ENCODE results near the gene PCGF2. TPM values are rescaled to one million over a fixed set of nuclear protein-coding genes. Genes with fewer than 3 reads are reported as not detected.
"Not testable (repeated sequence)": the region's sequence is repeated elsewhere in the genome, so short reads cannot be mapped to it uniquely, and the experiment has no call there.

PCGF2 gene
- total RNA-seq, result 1.7 and 2.2 TPM in 2 replicates

DNA sequence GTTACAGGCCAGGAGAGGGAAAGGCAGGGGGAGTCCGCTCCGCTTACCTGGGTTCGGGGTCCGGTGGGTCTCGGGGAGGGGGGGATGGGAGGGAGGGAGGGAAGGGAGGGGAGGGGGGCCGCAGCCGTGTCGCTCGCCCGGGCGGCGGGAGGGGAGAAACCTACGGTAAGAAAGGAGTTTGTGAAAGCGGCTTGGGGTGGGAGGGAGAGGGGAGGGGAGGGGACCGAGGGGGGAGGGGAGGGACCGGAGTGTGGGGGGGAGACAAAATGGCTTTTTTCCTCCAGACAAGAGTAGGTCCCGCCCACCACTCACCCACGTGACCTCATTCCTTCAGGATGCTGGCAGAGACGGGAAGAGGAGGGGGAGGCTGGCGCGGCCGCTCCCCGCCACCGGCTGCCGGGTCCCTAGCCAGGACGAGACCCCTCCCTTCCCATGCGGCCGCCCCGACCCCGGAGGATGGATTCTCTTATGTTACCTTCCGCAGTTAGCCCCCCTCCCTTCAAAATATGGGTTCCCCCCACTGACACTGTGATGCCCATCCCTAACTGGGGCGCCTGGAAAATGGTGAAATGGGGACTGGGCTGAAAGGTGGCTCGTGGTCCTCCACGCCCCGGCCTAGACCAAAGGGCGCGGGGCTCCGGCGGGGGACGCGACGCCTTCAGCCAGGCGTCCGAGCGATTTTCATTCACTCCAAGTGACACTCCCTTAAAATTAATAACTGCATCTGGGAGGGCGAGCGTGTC lies at the start of gene PCGF2:
Gene PCGF2 (minus strand): TSS at position 188 of the 743 bp plus-strand sequence. CDS start 7,934 bp downstream, outside the sequence.
- intact Hi-C loops (cut with micrococcal nuclease), result no loop called here

DNA sequence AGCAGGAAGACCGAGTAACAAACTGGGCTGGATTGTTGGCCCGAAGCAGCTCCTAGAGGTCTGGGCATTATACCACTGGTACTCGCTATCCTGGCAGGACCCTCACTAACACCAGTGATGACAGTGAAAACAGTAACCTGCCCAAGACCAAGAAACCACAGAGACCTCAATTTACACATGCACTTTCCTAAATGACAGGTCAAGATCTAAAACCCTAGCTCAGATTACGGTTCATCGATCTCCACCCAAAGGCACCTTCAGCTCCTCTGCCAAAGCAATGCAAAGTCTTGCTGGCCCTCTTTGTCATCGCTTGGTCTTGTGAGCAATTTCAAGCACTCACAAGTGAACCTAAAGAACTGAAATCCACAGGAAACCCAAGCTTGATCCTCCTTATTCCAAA lies 49.7 kb upstream of the PCGF2 start:
- intact Hi-C loops (cut with micrococcal nuclease), result loop anchor here (1.0 kb wide), 1 partner anchor 27 kb away; the partner anchor contains the start of gene CWC25

DNA sequence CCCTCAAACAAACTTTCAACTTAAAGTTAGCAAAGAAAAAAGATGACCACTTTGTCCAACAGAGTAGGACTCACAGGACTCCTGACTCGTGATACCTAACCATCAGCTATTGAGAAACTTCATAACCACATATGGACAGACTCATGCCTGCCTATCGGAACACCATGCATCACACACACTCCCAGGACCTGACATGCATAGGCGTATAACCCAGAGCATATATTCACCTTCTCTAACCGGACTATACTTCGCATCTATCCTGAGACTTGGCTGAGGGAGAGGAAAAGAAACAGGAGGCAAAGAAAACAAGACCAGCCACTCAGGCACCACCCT lies 49.0 kb upstream of the PCGF2 start:
- intact Hi-C loops (cut with micrococcal nuclease), result no loop called here

DNA sequence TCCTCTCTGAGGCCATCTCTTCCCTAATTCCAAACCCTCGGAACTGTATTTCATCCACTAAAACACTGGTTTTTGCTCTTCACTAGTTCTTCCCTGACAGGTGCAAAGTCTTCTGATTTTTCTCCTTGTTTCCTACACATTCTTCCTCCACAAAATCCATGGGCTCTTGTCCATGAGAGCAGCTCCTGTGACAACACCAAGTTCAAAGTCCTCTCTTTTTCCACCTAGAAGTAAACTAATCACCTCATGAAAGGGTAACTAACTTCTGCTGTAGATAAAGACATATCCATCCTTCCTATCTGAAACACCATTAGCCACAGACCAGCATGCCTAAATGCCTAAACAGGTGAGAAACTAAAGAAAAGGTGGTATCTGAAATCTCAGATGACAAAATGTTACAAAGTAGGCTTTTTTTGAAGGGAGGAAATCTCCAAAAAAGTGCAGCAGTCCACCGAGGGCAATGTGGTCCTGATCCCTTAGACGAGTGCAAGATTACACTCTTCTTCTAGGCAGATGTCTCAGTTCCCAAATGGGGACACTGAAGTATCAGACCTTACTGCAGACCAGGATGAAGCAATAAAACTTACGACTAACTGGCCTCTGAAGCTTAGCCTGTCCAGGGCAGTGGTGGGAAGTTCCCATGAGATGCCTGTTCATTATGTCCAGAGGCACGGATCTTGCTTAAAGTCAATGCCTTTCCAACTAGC lies 48.5 kb upstream of the PCGF2 start:
- intact Hi-C loops (cut with micrococcal nuclease), result no loop called here

DNA sequence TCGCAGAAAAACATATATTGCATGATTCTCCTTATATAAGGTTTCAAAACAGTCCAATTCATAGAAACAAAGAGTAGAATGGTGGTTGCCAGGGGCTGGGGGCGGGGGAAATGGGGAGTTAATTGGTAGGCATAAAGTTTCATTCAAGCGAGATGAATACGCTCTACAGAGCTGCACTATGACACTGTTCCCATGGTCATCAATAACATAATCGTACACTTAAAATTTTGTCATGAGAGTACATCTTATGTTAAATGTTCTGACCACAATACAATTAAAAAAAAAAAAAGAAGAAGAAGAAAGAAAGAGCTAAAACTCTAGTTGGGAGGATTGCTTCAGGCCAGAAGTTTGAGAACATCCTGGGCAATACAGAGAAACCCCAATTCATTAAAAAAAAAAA lies 46.1 kb upstream of the PCGF2 start:
- intact Hi-C loops (cut with micrococcal nuclease), result no loop called here

DNA sequence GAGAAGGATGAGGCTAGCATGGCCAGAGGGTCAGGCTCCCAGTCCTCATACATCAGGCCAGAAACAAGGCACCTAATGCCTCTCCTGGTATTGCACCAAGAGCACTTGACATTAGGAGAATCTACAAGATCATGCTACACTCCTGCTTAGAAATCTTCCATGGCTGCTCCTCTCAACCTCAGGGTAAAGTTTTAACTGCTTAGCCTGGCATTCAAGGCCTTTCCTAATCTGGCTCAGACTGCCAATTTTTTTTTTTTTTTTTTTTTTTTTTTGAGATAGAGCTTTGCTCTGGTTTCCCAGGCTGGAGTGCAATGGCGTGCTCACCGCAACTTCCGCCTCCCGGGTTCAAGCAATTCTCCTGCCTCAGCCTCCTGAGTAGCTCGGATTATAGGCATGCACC lies 43.0 kb upstream of the PCGF2 start:
- intact Hi-C loops (cut with micrococcal nuclease), result no loop called here

DNA sequence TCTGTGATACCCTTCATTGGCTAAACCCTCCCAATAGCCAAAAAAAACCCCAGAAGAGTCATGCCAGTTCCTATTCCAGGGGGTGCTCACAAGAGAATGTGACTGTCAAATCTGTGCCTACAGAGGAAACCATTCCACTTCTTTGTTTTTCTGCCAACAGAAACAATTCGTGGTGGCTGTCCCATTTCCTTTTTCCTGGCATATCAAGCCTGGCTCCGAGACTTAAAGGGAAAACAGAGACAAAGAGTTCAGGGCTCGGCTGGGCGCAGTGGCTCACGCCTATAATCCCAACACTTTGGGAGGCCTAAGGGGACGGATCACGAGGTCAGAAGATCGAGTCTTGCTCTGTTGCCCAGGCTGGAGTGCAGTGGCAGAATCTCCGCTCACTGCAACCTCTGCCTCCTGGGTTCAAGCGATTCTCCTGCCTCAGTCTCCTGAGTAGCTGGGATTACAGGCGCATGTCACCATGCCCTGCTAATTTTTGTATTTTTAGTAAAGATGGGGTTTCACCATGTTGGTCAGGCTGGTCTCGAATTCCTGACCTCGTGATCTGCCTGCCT lies 42.1 kb upstream of the PCGF2 start:
- intact Hi-C loops (cut with micrococcal nuclease), result not testable (repeated sequence)

DNA sequence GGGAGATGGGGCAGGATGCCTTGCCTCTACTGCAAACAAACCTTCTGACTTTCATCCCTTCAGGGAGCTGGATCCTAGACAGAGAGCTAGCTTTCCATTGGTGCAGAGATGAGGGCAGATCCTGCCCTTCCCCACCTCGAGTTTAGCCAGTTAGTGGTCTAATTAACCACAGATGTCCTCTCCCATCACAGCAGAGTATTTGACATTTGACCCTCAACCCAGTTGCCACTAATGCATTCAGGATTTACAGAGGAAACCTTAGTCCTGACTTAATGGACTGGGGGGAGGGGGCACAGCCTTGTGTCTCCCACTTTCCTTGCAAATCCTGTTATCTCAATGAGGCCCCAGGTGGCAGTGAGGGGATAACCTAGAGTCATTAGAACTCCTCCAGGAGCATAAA lies 41.0 kb upstream of the PCGF2 start:
- intact Hi-C loops (cut with micrococcal nuclease), result no loop called here

DNA sequence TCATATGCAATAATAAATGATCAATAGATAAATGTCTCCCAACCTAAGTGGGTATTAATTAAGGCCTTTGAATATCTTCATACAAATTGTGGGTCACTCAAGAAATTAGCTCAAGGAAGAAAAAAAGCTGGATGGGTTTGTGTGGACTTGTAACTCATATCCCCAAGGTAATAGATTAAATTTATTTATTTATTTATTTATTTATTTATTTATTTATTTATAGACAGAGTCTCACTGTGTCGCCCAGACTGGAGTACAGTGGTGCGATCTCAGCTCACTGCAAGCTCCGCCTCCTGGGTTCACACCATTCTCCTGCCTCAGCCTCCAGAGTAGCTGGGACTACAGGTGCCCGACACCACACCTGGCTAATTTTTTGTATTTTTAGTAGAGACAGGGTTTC lies 39.9 kb upstream of the PCGF2 start:
- intact Hi-C loops (cut with micrococcal nuclease), result not testable (repeated sequence)

DNA sequence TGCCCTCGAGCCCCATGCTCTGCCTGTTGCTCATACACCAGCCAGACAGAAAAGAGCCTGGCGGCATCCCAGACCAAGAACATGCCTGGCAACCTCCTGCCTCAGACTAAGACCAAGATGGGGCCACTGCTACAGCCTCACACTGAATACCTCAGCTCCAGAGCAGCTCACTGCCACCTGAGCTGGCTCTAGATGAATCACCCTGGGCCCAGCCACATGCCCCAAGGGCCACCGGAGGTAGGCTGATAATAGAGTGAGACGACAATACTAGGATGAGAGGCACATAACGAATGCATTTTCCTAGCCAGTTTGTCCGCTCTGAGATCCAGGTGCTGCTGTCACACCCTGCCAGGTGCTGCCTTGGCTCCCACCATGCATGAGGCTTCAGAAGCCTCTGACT lies 38.2 kb upstream of the PCGF2 start:
- intact Hi-C loops (cut with micrococcal nuclease), result no loop called here

DNA sequence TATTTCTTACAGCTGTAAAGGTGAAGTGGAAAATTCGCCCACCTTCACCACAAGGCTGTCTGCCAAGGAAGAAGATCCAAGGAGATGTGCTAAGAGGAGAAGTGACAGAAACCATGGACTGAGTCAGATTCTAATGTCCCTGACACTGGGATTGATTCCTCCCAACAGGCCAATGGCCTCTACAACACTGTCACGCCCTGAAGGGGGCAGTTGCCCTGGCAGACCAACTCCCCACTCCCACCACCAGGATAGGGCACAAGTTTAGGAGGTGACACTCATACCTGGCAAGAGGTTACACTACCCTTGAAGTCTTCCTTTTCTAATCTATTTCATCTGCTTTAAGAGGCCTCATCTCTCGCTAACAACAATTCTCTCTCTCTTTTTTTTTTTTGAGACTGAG lies 35.1 kb upstream of the PCGF2 start:
- intact Hi-C loops (cut with micrococcal nuclease), result no loop called here

DNA sequence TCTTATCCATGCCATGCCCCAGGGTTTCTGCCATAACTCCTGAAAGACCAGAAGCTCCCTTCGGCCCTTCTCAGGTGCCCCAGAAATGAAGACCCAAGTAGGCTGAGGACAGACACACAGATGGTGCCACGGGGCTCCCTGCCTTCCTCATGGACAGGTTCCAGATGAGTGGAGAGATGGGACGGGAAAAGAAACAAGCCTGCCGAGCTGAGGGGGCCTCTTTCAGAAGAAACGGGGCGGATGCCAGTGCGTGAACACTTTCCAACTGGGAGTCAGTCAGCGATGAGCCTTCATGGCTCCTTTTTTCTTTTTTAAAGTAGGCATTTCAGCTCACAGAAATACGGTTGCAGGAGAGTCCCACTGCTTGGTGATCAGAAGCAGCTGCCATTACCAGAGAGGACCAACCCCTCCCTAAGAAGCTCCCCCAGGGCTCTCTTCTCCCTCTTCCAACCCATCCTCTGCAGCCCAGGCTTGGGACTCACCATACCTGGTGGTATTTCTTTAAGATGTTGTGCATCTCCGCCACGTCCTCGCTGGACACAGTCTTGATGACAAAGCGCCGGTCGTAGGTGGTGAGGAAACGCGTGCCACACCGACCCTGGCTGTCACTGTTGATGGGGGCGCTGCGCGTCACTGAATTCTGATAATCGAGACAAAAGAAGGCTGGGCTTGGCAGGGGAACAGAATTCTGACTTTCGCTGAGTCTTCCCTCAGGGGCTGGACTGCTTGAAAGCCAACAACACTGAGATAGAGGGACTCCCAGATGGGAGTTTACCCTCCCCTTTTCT lies 32.0 kb upstream of the PCGF2 start:
- intact Hi-C loops (cut with micrococcal nuclease), result no loop called here

DNA sequence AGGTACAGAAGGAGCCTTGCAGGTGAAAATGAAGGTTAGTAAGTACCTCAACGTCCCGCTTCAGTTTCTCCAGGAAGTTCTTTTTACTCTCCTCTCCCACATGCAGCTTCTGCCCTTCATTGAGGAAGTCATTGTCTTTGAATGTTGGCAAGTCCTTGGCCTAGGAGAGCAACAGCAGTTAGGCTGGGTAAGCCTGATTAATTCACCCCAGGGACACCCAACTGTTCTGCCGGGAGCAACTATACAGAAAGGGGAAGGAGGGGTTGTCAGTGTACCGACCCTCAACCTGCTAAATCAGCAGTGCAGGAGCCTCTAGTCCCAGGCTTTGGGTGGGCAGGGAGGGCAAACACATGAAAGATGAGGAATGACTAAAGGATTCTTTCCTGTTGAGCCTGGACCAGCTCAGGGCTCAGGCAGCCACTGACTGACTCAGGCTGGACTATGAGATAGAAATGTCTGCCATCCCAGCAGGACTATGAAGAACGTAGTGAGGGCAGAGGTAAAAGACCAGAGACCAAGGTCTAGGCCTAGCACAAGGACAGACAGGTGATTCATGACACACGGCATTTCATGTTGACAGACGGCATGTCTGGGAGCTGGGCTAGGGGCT lies 29.6 kb upstream of the PCGF2 start:
- intact Hi-C loops (cut with micrococcal nuclease), result no loop called here

DNA sequence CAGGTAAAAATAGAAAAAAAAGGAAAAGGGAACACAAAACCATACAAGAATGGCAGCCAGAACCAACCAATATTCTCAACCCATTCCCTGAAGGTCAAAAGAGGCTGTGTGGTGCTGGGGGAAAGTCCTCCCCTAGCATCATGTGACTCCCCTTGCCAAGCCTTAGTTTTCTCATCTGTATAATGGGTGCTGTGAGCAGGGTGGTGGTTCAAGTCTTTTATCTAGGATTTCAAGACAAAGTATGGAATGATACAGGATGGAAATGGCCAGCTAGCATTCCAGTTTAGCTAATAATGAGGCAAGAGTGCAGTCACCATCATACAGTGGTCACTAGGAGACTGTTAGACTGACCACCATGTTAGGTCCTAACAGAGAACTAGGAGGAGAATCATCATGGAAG lies 25.1 kb upstream of the PCGF2 start:
- intact Hi-C loops (cut with micrococcal nuclease), result no loop called here

DNA sequence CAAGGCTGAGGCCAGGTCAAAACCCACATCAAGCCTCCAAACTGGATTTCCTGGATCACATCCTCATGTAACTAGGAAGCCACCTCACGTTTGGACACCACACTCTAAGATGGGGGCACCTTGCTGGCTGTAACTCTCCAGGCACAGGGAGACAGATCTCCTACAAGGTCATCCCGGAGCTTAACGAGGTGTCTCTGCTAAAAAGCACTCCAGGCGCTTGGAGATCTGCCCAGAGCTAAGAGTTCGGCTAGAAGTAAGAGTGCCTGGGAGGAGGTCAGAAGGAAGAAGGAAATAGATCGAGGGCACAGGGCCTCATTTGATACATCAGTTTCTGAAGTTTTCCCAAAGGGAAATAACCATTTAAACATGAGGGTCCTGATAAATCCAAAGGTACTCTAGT lies 20.3 kb upstream of the PCGF2 start:
- intact Hi-C loops (cut with micrococcal nuclease), result no loop called here

DNA sequence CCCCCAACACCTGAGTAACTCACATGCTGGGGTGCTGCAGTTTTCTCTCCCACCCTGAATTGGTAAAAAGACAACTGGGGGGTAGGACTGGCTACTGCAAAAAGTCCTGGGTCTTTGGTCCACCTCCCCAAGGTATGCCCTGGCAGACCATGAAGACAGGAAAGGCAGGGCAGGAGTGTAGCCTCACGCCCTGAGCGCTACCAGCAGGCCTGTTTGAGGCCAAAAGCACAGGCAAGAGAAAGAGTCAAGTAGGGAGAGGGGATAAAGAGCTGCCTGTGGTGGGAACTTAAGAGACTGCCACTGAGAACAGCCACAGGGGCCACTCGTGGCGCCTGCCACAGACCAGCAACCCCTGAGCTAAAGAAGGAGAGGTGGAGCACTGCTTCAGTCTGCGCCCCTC lies 18.2 kb upstream of the PCGF2 start:
- intact Hi-C loops (cut with micrococcal nuclease), result no loop called here

DNA sequence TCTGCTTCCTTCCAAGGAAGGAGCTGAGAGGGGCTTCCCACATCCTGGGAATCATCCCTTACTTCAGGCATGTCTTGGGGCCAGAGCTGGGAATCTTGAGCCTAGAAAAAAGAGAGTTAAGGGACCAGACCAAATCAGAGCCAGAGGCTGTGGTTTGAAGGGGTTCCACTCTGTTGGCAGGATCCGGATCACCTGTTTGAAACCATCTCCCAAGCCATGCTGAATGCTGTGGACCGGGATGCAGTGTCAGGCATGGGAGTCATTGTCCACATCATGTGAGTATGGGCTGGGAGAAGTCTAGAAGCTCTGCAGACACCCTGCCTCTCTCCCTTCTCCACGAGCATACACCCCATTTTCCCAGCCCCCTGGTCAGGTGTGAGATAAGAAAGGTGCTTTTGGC lies 14.1 kb upstream of the PCGF2 start:
- intact Hi-C loops (cut with micrococcal nuclease), result no loop called here

DNA sequence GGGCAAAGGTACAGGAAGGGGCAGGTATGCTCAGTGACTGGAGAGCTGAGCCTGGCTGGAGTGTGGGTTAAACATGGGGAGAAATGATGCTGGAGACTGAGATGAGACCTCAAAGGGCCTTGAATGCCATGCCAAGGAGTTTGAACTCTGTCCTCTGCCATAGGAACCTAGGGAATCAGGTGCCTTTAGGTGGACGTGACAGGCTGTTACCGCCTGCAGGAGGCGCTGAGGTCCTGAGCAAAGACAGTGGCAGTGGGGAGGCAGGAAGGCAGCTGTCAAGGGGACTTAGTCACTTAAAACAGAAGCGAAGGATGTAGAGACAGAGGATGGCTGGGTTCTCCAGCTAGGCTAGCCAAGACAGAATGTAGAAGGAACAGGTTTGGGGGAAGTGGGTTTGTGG lies 13.5 kb upstream of the PCGF2 start:
- intact Hi-C loops (cut with micrococcal nuclease), result no loop called here

DNA sequence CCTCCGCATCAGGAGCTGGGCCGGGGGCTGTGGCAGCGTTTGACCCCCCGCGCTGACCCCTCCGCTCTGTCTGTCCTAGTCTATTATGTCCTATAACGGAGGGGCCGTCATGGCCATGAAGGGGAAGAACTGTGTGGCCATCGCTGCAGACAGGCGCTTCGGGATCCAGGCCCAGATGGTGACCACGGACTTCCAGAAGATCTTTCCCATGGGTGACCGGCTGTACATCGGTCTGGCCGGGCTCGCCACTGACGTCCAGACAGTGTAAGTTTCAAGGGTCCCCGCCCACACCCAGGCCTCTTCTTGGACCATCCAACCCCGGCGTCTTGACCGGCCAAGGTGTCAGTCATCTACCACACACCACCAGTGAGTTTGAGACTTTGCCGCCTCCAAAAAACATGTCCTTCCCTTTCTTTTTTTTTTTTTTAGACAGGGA lies 5.0 kb upstream of the PCGF2 start:
- intact Hi-C loops (cut with micrococcal nuclease), result loop anchor here (2.0 to 5.0 kb wide), 4 partner anchors 24 to 699 kb away; partner anchors contain the start of genes CWC25 and MED1

DNA sequence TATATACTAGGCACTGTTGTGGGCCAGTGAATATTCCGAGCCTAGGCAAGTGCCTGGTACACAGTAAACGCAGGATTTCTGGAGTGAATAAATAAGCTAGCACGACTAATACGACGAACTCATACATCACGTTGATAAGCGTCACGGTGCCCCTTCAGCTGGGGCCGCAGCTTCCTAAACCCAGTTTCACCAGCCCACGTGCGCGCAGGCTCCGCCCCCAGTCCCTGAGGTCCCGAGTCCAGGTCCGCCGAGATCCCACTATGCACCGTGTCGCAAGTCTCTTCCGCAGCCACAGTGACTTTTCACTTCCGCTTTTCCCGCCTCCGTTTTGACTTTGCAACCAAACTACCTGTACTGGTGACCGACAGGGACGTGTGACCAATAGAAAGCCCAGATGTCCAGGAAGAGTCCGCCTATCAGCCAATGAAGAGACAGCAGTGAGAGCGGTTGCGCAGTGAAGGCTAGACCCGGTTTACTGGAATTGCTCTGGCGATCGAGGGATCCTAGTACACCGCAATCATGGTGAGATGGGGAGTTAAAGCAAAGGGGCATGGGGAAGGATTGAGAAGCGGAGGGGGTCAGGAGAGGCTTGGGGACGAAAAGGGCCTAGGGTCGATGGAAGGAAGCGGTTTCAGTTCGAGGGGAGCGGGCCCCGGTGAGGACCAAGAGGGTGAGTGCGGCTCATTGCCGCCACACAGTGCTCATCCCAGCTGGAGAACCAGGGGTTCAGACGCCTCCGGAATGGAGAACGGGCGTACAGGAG lies 4.4 kb upstream of the PCGF2 start, which contains the start of gene PSMB3:
Gene PSMB3 (plus strand): TSS at position 434 of the 763 bp plus-strand sequence. CDS start 86 bp downstream, at position 520.
- intact Hi-C loops (cut with micrococcal nuclease), result loop anchor here (1.0 to 5.0 kb wide), 7 partner anchors 24 to 700 kb away; partner anchors contain the start of genes CWC25, MED1 and PIP4K2B
